ENCODE results near the gene AJAP1.

DNA sequence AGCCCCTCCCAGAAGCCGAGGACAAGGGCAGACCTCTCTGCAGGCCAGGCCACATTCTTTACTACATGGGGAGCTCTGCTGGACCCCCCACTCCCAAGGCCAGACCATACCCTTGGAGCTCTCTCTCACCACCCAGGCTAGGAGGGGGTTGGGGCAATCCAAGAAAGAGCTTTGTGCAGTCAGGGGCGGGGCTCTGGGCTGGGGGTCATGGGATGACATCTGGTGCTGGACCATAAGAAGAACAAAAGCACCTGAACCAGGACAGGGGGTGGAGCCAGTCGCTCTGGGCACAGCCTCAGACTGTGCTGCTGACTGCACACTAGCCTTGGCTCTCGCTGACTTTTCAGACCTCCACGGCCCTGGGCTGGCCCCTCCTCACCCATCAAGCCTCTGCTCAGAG, 23.1 kb upstream of the AJAP1 start:
- TF ChIP-seq CTCF (IDR thresholded peaks at IDR 0.05), result no peak
- TF ChIP-seq EP300 (IDR thresholded peaks at IDR 0.05), result no peak
- TF ChIP-seq POLR2AphosphoS5 (IDR thresholded peaks at IDR 0.05), result no peak

All from sigmoid colon (tissue), 4 donors.